Activated T-helper 1 cell treated with Interleukin-2 at 50 U/mL for 16 hours (primary cell): Measurements from ENCODE around the gene TENM4.
"Not testable (repeated sequence)": the region's sequence is repeated elsewhere in the genome, so short reads cannot be mapped to it uniquely, and the experiment has no call there.

ENCODE experiments used
- DNase-seq: peaks from one replicate; pipeline ENCODE4 v3.0.0-alpha.2; 2020; ENCODE audit warnings: low read depth

Gene TENM4

DNA sequence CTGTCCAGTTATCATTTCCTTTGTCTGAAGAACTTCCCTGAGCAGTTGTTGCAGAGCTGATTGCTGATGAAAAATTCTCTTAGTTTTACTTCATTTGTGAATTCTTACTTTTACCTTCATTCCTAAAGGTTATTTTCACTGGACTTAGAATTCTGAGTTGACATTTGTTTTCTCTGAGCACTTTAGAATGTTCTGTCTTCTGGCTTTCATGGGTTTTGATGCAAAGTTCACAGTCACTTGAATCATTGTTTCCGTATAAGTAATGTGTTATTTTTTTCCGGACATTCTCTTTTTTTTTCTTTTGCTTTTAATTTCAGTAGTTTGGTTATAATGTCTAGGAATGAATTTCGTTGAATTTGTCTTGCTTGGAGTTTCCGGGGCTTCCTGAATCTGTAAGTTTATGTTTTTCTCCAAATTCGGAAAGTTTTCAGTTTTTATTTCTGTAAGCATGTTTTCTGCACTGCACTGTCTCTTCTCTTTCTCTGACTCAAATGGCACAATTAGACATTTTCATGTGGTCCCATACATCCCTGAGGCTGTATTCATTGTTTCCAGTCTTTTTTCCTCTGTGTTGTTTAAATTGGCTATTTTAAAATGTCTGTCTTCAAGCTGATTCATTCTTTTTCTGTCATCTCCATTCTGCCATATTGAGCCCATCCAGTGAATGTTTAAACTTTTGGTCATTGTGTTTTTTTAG, 797.7 kb downstream of the TENM4 start:
- no peak for DNase-seq

DNA sequence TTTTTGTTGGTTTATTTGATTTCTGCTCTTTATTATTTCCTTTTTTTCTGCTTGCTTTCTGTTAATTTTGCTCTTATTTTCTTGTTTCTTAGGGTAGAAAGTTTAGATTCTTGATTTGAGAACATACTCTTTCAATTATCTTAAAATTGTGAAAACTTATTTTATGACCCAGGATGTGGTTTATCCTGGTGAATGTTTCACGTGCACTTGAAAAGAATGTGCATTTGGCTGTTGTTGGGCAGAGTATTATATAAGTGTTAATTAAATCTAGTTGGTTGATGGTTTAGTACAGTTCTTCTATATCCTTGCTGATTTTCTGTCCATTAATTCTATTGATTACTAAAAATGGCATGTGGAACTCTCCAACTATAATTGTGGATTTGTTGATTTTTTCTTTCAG, 799.3 kb downstream of the TENM4 start:
- DNase-seq = no peak

DNA sequence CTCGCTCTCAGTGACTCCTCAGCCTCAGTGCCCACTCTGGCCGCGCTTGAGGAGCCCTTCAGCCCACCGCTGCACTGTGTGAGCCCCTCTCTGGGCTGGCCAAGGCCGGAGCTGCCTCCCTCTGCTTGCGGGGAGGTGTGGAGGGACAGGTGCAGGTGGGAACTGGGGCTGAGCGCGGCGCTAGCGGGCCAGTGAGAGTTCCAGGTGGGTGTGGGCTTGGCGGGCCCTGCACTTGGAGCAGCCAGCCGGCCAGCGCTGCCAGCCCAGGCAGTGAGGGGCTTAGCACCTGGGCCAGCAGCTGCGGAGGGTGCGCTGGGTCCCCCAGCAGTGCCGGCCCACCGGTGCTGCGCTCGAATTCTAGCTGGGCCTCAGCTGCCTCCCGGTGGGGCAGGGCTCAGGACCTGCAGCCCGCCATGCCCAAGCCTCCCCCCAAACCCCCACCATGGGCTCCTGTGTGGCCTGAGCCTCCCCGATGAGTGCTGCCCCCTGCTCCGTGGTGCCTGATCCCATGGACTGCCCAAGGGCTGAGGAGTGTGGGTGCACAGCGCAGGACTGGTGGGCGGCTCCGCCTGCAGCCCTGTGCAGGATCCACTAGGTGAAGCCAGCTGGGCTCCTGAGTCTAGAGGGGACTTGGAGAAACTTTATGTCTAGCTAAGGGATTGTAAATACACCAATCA, 802.0 kb downstream of the TENM4 start:
- no peak for DNase-seq

DNA sequence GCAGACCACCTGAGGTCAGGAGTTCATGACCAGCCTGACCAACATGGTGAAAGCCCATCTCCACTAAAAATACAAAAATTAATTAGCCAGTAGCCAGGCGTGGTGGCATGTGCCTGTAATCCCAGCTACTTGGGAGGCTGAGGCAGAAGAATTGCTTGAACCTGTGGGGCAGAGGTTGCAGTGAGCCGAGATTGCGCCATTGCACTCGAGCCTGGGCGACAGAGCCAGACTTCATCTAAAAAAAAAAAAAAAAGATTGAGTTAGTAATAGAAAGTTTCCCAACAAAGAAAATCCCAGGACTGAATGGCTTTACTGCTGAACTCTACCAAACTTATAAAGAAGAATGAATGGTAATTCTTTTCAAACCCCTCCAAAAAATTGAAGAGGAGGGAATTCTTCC, 803.3 kb downstream of the TENM4 start:
- not testable (repeated sequence) for DNase-seq

DNA sequence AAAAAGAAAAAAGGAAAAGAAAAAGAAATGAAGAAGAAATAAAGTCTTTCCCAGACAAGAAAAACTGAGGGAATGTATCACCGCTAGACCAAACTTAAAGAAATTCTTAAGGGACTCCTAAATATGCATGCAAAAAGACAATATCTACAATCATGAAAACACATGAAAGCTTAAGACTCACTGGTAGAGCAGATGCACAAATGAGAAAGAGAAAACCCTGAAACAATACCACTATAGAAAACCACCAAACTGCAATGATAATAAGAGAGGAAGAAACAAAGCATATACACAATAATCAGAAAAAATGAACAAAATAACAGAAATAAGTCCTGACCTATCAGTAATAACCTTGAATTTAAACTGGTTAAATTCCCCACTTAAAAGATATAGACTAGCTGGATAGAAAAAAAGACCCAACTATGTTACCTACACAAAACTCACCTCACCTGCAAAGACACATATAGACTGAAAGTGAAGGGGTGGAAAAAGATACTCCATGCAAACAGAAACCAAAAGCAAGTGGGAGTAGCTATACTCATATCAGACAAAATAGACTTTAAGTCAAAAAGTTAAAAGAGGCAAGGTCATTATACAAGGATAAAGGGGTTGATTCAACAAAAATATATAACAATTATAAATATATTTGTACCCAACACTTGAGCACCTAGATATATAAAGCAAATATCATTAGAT, 804.9 kb downstream of the TENM4 start:
- no peak for DNase-seq

DNA sequence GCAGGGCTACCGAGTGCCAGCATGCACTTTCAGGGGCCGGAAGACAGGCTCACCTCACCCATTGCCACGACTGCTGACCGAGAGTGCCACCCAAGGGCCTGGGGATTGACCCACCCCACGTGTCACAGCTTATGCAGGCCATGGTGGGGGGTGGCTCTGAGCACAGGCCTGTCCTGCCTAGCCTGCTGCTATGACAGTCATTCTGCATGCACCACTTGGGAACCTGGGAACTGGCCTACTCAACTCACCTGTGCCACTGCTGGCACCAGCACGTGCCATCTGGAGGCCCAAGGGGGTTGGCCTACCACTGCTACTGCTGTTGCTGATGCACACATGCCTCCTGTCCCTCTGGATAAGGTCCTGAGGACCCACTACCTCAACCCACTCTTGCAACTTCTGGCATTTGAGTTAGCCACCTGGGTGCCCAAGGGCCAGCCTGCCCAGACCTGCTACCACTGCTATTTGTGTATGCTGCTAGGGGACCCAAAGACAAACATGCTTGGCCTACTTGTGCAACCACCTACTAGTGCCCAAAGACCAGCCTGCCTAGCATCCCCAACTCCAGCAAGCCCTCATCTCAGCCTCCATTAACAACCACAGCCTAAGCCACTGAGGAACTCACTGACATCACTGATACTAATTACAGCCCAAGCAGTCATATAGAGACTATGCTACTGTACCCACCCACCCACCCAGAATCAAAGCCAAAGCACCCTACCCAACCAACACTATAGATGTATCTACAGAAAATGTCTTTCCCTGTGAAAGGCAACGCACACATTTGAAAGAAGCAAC, 807.1 kb downstream of the TENM4 start:
- no peak for DNase-seq

DNA sequence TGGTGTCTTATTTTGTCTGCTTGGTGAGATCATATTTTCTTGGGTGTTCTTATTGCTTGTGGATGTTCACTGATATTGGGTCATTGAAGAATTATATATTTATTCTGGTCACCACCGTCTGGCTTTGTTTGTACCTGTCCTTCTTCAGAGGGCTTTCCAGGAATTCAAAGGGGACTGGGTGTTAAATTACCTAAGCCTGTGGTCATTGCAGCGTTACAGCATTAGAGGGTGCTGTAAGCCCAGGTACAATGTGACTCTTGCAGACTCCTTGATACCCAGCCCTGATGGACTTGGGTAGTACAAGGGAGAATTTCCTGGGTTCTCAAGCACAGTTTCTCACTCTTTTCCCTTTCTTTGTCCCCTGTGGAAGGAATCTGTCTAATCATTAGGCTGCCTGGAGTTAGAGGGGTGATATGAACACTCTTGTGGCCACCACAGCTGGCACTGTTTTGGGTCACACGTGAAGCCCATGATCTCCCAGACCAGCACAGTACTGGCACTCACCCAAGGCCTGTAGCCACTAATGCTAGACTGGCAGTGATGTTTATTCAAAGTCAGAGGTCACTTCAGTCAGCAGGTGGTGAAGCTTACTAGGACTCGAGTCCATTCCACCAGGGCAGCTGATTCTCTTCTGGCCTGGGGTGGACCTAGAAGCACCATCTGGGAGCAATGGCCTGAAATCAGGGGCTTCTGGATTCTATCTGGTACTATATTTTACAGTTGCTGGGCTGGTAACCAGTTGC, 810.1 kb downstream of the TENM4 start:
- no peak for DNase-seq

DNA sequence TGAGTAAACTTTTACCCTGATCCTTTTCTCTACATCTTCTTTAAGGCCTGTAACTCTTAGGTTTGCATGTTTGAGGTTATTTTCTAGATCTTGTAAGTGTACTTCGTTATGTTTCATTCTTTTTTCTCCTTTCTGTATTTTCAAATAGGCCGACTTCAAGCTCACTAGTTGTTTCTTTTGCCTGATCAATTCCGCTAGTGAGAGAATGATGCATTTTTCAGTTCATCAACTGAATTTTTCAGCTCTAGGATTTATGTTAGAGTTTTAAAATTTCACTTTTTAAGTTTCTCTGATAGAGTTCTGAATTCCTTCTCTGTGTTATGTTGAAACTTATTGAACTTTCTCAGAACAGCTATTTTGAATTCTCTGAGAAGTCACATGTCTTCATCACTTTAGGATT, 810.7 kb downstream of the TENM4 start:
- no peak for DNase-seq

DNA sequence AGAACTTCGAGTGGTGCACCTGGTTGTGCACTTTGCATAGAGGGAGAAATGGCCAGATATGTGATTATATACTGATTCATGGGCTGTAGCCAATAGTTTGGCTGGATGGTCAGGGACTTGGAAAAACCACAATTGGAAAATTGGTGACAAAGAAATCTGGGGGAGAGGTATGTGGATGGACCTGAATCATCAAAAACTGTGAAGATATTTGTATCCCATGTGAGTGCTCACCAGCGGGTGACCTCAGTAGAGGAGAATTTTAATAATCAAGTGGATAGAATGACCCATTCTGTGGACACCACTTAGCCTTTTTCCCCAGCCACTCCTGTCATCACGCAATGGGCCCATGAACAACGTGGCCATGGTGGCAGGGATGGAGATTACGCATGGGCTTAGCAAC, 818.2 kb downstream of the TENM4 start:
- DNase-seq = no peak

DNA sequence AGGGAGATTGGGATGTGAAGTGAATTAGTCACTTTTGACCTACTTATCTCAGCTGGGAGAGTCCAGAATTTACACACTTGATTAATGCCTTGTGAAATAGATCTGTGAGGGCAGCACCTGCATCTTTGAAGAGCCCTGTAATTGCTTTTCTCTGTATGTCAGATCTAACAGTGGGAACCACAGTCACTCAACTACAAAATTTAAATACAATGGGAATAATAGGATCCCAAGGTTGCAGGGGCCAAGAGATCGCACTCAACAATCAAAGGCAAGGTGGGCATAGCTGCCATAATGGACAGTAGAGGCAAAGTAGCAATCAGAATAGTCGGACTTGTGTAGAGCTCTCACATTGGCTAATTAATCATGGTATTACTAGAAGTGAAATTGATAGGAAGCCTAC, 820.7 kb downstream of the TENM4 start:
- DNase-seq = no peak

DNA sequence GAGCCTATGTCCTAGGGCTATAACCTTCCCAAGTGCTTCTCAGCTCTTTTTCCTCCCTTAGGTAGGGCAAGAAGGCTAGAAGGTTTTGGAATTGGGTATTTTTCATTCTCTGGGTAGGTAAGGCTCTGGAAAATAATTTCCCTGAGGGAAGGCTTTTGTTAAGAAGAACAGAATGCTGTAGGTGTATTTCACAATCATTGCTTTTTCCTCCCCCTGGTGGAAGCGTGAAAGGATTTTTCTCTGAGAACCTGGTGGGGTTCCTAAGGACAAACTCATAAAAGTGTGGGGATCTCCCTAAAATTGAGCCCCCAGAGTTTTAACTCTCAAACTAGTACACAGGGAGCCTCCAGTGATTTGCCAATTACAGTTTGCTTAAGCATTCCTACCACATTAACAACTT, 825.1 kb downstream of the TENM4 start:
- no peak for DNase-seq

DNA sequence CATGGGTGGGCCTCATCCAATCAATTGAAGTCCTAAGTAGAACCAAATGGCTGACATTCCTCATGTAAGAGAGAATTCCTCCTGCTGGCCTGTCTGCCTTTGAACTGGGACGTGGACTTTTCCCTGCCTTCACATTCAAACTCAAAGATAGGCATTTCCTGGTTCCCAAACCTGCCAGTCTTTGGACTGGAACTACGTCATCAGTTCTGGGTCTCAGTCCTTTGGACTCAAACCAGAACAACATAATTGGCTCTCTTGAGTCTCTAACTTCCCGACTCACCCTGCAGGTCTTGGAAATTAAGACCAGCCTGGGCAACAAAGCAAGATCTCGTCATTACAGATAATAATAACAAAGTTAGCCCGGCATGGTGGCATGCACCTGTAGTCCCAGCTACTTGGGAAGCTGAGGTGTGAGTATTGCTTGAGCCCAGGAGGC, 827.4 kb downstream of the TENM4 start:
- no peak for DNase-seq

DNA sequence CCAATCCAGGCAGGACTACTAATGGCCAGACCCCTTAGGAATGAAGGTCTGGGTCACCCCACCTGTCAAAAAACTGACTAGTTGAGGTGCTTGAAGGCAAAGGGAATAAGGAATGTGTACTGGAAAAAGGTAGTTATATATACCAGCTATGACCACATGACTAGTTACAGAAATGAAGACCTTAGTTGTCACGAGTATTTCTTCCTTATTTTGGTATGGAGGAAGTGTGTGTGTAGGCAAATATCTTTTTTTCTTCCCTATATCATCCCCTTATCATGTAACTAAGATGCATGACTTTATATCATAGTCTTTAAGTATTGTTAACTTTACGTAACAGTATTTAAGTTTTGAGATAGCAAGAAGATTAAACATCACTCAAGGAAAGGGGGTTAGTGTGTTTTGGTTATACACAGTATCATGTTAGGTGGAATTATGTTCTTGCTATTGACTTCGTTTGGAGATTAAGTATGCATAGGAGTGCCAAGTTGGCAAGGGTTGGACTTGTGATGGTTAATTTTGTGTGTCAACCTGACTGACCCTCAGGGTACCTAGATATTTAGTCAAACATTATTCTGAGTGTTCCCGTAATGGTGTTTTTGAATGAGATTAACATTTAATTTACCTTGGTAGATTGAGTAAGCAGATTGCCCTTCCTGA, 828.0 kb downstream of the TENM4 start:
- DNase-seq = no peak

DNA sequence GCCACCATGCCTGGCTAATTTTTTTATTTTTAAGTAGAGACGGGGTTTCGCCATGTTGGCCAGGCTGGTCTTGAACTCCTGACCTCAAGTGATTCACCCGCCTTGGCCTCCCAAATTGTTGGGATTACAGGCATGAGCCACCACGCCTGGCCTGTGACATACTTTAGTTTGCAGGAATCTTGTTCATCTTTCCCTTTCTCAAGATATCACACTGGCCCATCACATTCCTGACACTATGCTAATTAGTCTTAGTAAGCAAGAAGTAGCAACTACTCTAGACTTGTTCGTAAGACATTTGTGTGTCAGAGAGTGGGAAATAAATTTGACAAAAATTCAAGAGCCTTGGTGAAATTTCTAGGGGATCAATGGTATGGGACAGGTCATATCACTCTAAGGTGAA, 831.5 kb downstream of the TENM4 start:
- DNase-seq = not testable (repeated sequence)

DNA sequence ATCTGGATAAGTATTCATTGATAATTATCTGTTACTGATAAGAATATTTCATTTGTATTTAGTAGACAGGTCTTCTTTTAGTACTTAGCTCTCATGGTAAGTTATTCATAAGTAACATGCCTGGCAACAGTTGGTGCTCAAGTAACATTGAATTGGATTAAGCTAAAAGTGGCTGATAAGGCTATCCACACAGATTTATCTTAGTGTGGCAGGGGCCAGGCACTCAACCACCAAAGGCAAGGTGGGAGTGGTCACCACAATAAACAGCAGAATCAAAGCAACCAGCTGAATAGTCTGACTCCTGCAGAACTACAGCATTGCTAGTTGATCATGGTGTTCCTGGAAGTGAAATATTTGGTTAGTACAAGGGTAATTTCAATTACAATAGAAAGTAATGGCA, 833.1 kb downstream of the TENM4 start:
- DNase-seq = no peak

DNA sequence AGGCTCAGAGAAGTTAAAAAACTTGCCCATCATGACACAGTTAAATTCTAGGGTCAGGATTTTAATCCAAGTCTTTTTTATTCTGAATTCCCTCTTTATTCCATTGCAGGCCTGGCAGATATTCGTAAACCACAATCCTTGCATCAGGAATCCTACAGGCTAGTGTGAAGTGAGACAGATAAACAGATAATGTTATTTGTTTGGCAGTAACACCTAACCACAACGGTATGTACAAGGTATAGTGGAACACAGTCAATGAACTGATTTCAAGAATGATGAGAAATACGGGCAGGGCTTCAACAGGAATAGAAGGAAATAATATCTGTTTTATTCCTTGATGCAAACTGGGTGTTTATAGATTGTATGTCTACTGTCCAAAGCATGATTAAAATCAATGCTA, 834.2 kb downstream of the TENM4 start:
- no peak for DNase-seq

DNA sequence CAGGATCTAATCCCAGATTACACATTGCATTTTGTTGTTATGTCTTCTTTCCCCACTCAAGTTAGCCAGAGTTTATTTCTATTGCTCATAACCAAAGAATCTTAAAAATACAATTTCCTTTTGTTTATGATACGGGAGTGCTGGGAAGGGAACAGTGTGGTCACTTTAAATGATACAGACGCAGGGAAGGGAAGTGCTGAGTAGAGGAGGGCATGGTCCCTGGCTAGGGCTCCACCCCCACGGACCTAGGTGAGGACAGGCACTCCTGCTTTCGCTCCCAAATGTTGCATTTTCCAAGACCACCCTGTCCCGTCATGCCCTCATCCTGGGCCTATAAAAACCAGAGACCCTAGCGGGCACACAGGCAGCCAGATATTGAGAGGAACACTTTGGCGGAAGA, 835.5 kb downstream of the TENM4 start:
- DNase-seq = no peak

DNA sequence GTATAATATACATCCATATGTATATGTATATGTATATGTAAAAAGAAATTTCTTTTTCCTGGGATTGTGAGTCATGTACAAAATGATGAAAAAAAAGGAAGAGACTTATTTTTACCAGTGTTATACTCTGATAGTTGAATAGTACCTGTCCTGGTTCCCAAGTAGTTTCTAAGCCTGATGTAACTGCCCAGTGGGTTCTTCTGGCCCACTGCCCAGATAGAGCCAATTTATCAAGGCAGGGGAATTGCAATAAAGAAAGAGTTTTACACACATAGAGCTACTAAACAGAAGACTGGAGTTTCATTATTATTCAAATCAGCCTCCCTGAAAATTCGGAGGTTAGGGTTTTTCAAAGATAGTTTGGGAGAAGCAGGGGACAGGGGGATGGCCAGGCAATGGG, 837.0 kb downstream of the TENM4 start:
- no peak for DNase-seq
